SU-DHL-6 (cell line): ENCODE measurements around the gene MAP4K3.

Source experiments
- EZH2phosphoT487 ChIP-seq: fragments of 200-600 bp; sonication (generic), shearing (Covaris generic); conservative IDR thresholded peaks from 2 replicates; pipeline ENCODE4 v1.6.1; 2018; ENCODE audit warnings: mild to moderate bottlenecking, antibody characterized with exemption, low read length, moderate library complexity, mixed read lengths
- TF ChIP-seq, protein P1 (sequence below): fragments of 200-600 bp; sonication (generic); IDR thresholded peaks from one replicate; pipeline ENCODE4 v1.5.1; 2017; ENCODE audit warnings: antibody characterized with exemption, mild to moderate bottlenecking, low read length, moderate library complexity; ENCODE audit not compliant: insufficient read depth, poor library complexity, severe bottlenecking

DNA sequence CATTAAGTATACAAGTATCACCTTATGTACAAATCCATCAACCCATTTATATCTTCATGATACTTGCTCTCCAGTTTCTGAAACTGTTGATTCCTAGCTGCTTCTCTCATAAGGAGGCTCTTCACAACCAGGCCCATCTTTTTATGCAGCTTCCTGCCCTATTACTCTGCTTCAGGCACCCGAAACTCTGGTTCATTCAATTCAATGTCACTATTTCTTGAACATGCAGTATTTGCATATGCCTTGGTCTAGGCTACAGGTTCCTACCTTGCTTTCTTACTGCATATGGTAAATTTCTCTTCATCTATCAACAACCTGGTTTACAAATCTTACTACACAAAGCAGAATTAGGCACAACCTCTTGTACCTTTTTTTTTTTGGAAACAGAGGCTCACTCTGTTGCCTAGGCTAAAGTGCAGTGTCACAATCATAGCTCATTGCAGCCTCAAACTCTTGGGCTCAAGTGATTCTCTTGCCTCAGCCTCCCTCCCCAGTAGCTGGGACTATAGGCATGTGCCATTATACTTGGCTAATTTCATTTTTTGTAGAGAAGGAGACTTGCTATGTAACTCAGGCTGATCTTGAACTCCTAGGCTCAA lies 190.6 kb downstream of the MAP4K3 start:
- TF ChIP-seq, protein P1, sequence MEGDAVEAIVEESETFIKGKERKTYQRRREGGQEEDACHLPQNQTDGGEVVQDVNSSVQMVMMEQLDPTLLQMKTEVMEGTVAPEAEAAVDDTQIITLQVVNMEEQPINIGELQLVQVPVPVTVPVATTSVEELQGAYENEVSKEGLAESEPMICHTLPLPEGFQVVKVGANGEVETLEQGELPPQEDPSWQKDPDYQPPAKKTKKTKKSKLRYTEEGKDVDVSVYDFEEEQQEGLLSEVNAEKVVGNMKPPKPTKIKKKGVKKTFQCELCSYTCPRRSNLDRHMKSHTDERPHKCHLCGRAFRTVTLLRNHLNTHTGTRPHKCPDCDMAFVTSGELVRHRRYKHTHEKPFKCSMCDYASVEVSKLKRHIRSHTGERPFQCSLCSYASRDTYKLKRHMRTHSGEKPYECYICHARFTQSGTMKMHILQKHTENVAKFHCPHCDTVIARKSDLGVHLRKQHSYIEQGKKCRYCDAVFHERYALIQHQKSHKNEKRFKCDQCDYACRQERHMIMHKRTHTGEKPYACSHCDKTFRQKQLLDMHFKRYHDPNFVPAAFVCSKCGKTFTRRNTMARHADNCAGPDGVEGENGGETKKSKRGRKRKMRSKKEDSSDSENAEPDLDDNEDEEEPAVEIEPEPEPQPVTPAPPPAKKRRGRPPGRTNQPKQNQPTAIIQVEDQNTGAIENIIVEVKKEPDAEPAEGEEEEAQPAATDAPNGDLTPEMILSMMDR = no peak
- no peak for TF ChIP-seq EZH2phosphoT487
